Measurements from ENCODE around the gene MSH3. TPM values are rescaled to one million over a fixed set of nuclear protein-coding genes. Genes with fewer than 3 reads are reported as not detected.

MSH3 gene
- polyA plus RNA-seq, 3 donors, result 4.5 to 9.9 (median 8.0) TPM

- no peaks in the 10 kb centered on the region for H3K9me3 ChIP-seq (replicated peaks in 1 of 2; ENCODE audit: control insufficient read depth in 1 of 2, insufficient read depth in 1 of 2, low read length in 2 of 2)
- WGBS (ENCODE audit: insufficient coverage), result no CpG with 5 or more reads among the region's 1 CpG
- TF ChIP-seq CTCF (IDR thresholded peaks at IDR 0.05), result no peak
- Mint-ChIP-seq H3K27ac (no peak overlapping the region), H3K9me3 (peaks cover 0 to 3% (median 0%) of the 10 kb centered on the region in 7 donors), H3K4me3 (no peak overlapping the region), H3K27me3 (ENCODE audit: low read depth in 3 of 3) (peaks cover 0 to 1% (median 0%) of the 10 kb centered on the region in 3 donors), H3K36me3 (peaks cover 41 to 49% of the 10 kb centered on the region in 2 donors), H3K4me1 (no peaks in the 10 kb centered on the region)
- DNase-seq, result no peak
- no peak overlapping the region for H3K4me2 ChIP-seq (replicated peaks; ENCODE audit: extremely low read depth, low read length, poor library complexity, severe bottlenecking)
- H3K4me3 ChIP-seq (replicated peaks in 1 of 3; ENCODE audit: low read depth in 2 of 3, low read length in 3 of 3), result no peak overlapping the region
- H3K79me2 ChIP-seq (ENCODE audit: insufficient read depth, low read length), result no peaks in the 10 kb centered on the region
- intact Hi-C loops (cut with micrococcal nuclease), result no loop called here
- H3K27ac ChIP-seq (ENCODE audit: low read depth in 1 of 2, low read length in 2 of 2), result no peak overlapping the region
- H3K9ac ChIP-seq (ENCODE audit: insufficient read depth, low read length, poor library complexity, severe bottlenecking), result no peak overlapping the region
- H3K27me3 ChIP-seq (ENCODE audit: control insufficient read depth in 2 of 2, insufficient read depth in 2 of 2, low read length in 2 of 2), result no peaks in the 10 kb centered on the region
- no peak overlapping the region for H2AFZ ChIP-seq (ENCODE audit: insufficient read depth, low read depth, low read length, poor library complexity, severe bottlenecking)
- H3K4me1 ChIP-seq (ENCODE audit: control insufficient read depth in 1 of 2, insufficient read depth in 2 of 2, low read length in 2 of 2), result no peaks in the 10 kb centered on the region
- peaks cover 42 to 92% of the 10 kb centered on the region in 2 donors for H3K36me3 ChIP-seq (replicated peaks in 1 of 2; ENCODE audit: control insufficient read depth in 1 of 2, insufficient read depth in 2 of 2, low read length in 2 of 2)
- H4K20me1 ChIP-seq (ENCODE audit: insufficient read depth, low read length), result no peaks in the 10 kb centered on the region
Measured at GRCh38 chr5:80798166-80798565, 143.7 kb downstream of the MSH3 start.

GRCh38 chr5:80798633-80799032, 144.2 kb downstream of the MSH3 start:
- DNase-seq, result no peak
- Histone ChIP-seq H3K4me1 (ENCODE audit: control insufficient read depth in 1 of 2, insufficient read depth in 2 of 2, low read length in 2 of 2) (no peaks in the 10 kb centered on the region), H4K20me1 (ENCODE audit: insufficient read depth, low read length) (no peaks in the 10 kb centered on the region), H3K27ac (ENCODE audit: low read depth in 1 of 2, low read length in 2 of 2) (no peak overlapping the region), H3K4me2 (replicated peaks; ENCODE audit: extremely low read depth, low read length, poor library complexity, severe bottlenecking) (no peak overlapping the region), H3K4me3 (replicated peaks in 1 of 3; ENCODE audit: low read depth in 2 of 3, low read length in 3 of 3) (no peak overlapping the region), H3K9ac (ENCODE audit: insufficient read depth, low read length, poor library complexity, severe bottlenecking) (no peak overlapping the region), H3K9me3 (replicated peaks in 1 of 2; ENCODE audit: control insufficient read depth in 1 of 2, insufficient read depth in 1 of 2, low read length in 2 of 2) (no peaks in the 10 kb centered on the region), H3K27me3 (ENCODE audit: control insufficient read depth in 2 of 2, insufficient read depth in 2 of 2, low read length in 2 of 2) (no peaks in the 10 kb centered on the region), H3K36me3 (replicated peaks in 1 of 2; ENCODE audit: control insufficient read depth in 1 of 2, insufficient read depth in 2 of 2, low read length in 2 of 2) (peaks cover 38 to 87% of the 10 kb centered on the region in 2 donors), H2AFZ (ENCODE audit: insufficient read depth, low read depth, low read length, poor library complexity, severe bottlenecking) (no peak overlapping the region), H3K79me2 (ENCODE audit: insufficient read depth, low read length) (no peaks in the 10 kb centered on the region)
- Mint-ChIP-seq H3K4me1 (no peaks in the 10 kb centered on the region), H3K9me3 (peaks cover 0 to 3% (median 0%) of the 10 kb centered on the region in 7 donors), H3K27me3 (ENCODE audit: low read depth in 3 of 3) (peaks cover 0 to 1% (median 0%) of the 10 kb centered on the region in 3 donors), H3K27ac (no peak overlapping the region), H3K4me3 (no peak overlapping the region), H3K36me3 (peaks cover 46 to 54% of the 10 kb centered on the region in 2 donors)
- intact Hi-C loops (cut with micrococcal nuclease), result no loop called here
- TF ChIP-seq CTCF (IDR thresholded peaks at IDR 0.05), result no peak
